GM19438 (cell line): ENCODE data around the gene SATB1.
"Not testable (repeated sequence)": the region's sequence is repeated elsewhere in the genome, so short reads cannot be mapped to it uniquely, and the experiment has no call there.

Source experiments
- ATAC-seq: cut with Tn5 transposase; IDR thresholded peaks from one replicate; pipeline ENCODE4 v1.9.1; 2021; ENCODE audit warnings: low read depth; ENCODE audit not compliant: unreplicated experiment

Gene SATB1

GRCh38 chr3:18424729-18425640 is at the start of gene SATB1:
TSS of gene SATB1 (minus strand) at chr3:18425339. CDS start at chr3:18420967, 4,372 bp downstream.
- ATAC-seq: peak; percentile 48

- ATAC-seq: no peak
These were observed 49.1 kb upstream of the SATB1 start for GRCh38 chr3:18474202-18474601.

- no peak for ATAC-seq
These were observed 44.6 kb upstream of the SATB1 start for GRCh38 chr3:18469775-18470174.

- ATAC-seq: no peak
These were observed 41.0 kb upstream of the SATB1 start for GRCh38 chr3:18466136-18466535.

- no peak for ATAC-seq
These were observed 29.6 kb upstream of the SATB1 start for GRCh38 chr3:18454766-18455165.

- ATAC-seq: not testable (repeated sequence)
These were observed 24.5 kb upstream of the SATB1 start for GRCh38 chr3:18449618-18450017.

- ATAC-seq: no peak
These were observed 22.6 kb upstream of the SATB1 start for GRCh38 chr3:18447720-18448119.

- ATAC-seq: no peak
These were observed 21.1 kb upstream of the SATB1 start for GRCh38 chr3:18446149-18446825.

GRCh38 chr3:18445401-18446148 is 20.4 kb upstream of the SATB1 start:
- peak; percentile 30 for ATAC-seq

GRCh38 chr3:18444595-18445400 is 19.7 kb upstream of the SATB1 start:
- ATAC-seq: peak; percentile 84

GRCh38 chr3:18443665-18444594 is 18.8 kb upstream of the SATB1 start:
- ATAC-seq: no peak

- ATAC-seq: no peak
These were observed 17.9 kb upstream of the SATB1 start for GRCh38 chr3:18442756-18443664.

GRCh38 chr3:18441551-18441950 is 16.4 kb upstream of the SATB1 start:
- no peak for ATAC-seq

GRCh38 chr3:18440066-18440722 is 15.1 kb upstream of the SATB1 start:
- no peak for ATAC-seq

GRCh38 chr3:18439281-18439680 is 14.1 kb upstream of the SATB1 start:
- no peak for ATAC-seq

GRCh38 chr3:18438586-18438985 is 13.4 kb upstream of the SATB1 start:
- no peak for ATAC-seq

GRCh38 chr3:18436213-18436612 is 11.1 kb upstream of the SATB1 start:
- ATAC-seq: no peak

- no peak for ATAC-seq
These were observed 9.6 kb upstream of the SATB1 start for GRCh38 chr3:18434711-18435110.
